ENCODE data around the gene TM4SF4. TPM values are rescaled to one million over a fixed set of nuclear protein-coding genes. Genes with fewer than 3 reads are reported as not detected.

The TM4SF4 gene, protein sequence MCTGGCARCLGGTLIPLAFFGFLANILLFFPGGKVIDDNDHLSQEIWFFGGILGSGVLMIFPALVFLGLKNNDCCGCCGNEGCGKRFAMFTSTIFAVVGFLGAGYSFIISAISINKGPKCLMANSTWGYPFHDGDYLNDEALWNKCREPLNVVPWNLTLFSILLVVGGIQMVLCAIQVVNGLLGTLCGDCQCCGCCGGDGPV
- not detected in 2 replicates for total RNA-seq

DNA sequence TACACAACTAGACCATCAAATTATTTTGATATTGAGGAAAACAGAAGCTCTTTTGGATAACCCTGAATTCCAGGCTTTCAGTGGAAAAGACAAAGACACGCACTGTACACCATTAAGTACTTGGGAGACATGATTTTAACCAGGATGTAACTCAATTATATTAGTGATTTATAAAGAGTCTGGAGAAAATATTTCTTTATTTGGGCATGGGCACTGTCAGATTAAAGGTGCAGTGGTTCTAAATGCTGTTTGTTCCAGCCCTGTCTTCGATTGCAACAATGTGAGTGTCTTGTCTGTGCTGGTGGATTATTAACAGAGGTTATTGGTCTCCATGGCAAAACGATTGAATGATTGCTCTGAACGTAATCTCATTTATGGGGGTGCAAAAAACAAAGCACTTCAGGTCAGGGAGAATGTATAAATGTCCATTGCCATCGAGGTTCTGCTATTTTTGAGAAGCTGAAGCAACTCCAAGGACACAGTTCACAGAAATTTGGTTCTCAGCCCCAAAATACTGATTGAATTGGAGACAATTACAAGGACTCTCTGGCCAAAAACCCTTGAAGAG is at the start of gene TM4SF4:
Gene TM4SF4 (plus strand): TSS at position 448 of the 568 bp plus-strand sequence. CDS start 181 bp downstream, outside the sequence.
- Mint-ChIP-seq H3K36me3 (ENCODE audit: low read depth) (no peaks in the 10 kb centered on the region), H3K27me3 (ENCODE audit: low read depth) (peaks cover 15% of the 10 kb centered on the region), H3K9me3 (no peaks in the 10 kb centered on the region), H3K27ac (no peak within 1 kb of the TSS), H3K4me1 (ENCODE audit: low read depth) (no peaks in the 10 kb centered on the region), H3K4me3 (ENCODE audit: low read depth) (no peak within 1 kb of the TSS)
- intact Hi-C loops (cut with micrococcal nuclease), result no loop called here
- DNase-seq (ENCODE audit: low spot score), result no peak

DNA sequence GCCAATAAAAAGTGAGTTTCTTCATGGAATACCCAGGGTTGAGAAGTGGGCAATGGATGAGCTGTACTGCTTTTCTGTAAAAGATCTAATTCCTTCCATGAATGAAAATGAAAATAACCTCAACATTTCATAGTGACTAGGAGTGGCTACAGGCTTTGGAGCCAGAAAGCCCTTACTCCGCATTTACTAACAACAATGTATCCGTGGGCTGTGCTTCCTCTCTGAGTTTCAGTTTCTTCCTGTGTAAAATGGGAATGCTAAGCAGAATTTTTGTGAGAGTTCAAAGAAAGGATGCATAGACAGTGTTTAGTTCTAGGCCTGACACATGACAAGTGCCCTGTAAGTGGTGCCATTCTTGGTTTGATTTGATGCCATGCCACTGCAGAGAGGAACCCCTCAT is 49.6 kb upstream of the TM4SF4 start:
- H3K4me1 Mint-ChIP-seq (ENCODE audit: low read depth), result no peaks in the 10 kb centered on the region
- H3K27ac Mint-ChIP-seq, result no peak overlapping the region
- H3K27me3 Mint-ChIP-seq (ENCODE audit: low read depth), result peaks cover 4% of the 10 kb centered on the region
- no peaks in the 10 kb centered on the region for H3K36me3 Mint-ChIP-seq (ENCODE audit: low read depth)
- no peaks in the 10 kb centered on the region for H3K9me3 Mint-ChIP-seq
- intact Hi-C loops (cut with micrococcal nuclease), result no loop called here
- H3K4me3 Mint-ChIP-seq (ENCODE audit: low read depth), result no peak overlapping the region
- no peak for DNase-seq (ENCODE audit: low spot score)

DNA sequence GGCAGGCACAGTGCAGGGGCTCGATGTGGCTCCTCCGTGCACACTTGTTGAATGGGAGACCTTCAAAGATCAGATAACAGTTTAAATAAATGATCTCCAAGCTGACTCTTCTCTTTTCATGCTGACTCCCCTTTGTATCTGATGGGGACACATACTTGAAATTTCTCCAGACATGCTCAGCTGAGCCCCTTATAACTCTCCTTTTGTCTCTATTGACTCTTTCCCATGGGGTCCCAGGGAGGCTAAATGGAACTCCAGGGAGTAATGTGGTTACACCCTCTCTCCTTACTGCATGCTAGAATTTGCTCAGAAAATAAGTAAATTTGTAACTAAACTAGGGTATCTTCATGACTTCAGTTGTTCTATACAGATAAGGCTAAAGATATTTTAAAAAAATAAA is 48.2 kb upstream of the TM4SF4 start:
- Mint-ChIP-seq H3K9me3 (no peaks in the 10 kb centered on the region), H3K36me3 (ENCODE audit: low read depth) (no peaks in the 10 kb centered on the region), H3K27ac (no peak overlapping the region), H3K4me1 (ENCODE audit: low read depth) (no peaks in the 10 kb centered on the region), H3K4me3 (ENCODE audit: low read depth) (no peak overlapping the region), H3K27me3 (ENCODE audit: low read depth) (peaks cover 6% of the 10 kb centered on the region)
- intact Hi-C loops (cut with micrococcal nuclease), result no loop called here
- no peak for DNase-seq (ENCODE audit: low spot score)

DNA sequence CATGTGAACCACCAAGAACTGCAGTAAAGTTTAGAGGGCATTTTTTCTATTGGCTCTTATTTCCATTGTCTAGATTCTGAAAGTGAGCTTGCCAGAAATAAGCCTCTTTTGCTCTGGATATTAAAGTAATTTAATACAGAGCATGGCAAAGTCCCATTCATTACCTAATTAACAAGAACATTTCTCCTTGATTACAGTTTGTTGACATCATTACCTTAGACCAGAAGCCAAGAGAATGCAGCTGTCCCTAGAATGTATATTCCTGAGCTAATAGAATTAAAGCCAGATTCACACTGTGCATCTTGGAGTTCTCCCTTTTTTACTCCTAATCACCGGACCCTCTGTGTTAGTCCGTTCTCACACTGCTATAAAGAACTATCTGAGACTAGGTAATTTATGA is 46.4 kb upstream of the TM4SF4 start:
- H3K4me3 Mint-ChIP-seq (ENCODE audit: low read depth), result no peak overlapping the region
- intact Hi-C loops (cut with micrococcal nuclease), result no loop called here
- no peaks in the 10 kb centered on the region for H3K9me3 Mint-ChIP-seq
- no peaks in the 10 kb centered on the region for H3K36me3 Mint-ChIP-seq (ENCODE audit: low read depth)
- DNase-seq (ENCODE audit: low spot score), result no peak
- H3K27me3 Mint-ChIP-seq (ENCODE audit: low read depth), result peaks cover 3% of the 10 kb centered on the region
- H3K4me1 Mint-ChIP-seq (ENCODE audit: low read depth), result no peaks in the 10 kb centered on the region
- no peak overlapping the region for H3K27ac Mint-ChIP-seq

DNA sequence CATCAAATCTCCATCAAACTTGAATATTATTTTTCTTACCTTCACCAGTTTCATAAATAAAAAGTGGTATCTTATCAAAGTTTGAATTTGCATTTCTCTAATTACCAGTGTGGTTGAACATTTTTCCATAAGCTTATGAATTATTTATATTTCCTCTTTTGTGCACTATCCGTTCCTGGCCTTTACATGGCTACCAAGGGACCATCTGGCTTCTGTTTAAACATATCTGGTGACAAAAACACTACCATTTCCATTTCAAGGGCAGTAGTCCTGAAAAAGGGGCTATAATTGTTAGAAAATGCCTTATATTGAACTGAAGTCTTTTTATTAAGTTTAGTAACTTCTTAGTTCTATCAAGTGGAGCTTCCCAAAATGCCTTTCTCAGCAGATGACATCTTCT is 44.3 kb upstream of the TM4SF4 start:
- Mint-ChIP-seq H3K4me1 (ENCODE audit: low read depth) (no peaks in the 10 kb centered on the region), H3K27ac (no peak overlapping the region), H3K36me3 (ENCODE audit: low read depth) (no peaks in the 10 kb centered on the region), H3K4me3 (ENCODE audit: low read depth) (no peak overlapping the region), H3K9me3 (no peaks in the 10 kb centered on the region), H3K27me3 (ENCODE audit: low read depth) (peaks cover 2% of the 10 kb centered on the region)
- no peak for DNase-seq (ENCODE audit: low spot score)
- intact Hi-C loops (cut with micrococcal nuclease), result no loop called here

DNA sequence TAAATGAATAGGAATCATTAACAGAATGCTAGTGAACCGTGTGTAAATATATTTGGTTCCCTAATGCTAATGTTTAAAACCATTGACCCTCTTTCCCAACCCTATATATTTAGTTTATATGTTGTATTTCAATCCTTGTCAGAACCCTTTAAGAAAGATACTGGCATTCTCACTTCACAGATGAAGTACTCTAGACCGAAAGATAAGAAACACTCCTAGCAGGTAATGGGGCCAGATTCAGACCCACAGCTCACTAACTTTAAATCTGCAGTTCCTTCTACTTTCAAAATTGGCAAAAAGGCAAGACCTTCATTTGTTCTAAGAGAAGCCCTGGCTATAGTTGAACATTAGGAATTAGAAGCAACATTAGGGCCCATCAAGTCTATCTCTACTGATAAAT is 42.3 kb upstream of the TM4SF4 start:
- Mint-ChIP-seq H3K27ac (no peak overlapping the region), H3K4me1 (ENCODE audit: low read depth) (no peaks in the 10 kb centered on the region), H3K9me3 (no peaks in the 10 kb centered on the region), H3K36me3 (ENCODE audit: low read depth) (no peaks in the 10 kb centered on the region), H3K27me3 (ENCODE audit: low read depth) (peaks cover 2% of the 10 kb centered on the region), H3K4me3 (ENCODE audit: low read depth) (no peak overlapping the region)
- DNase-seq (ENCODE audit: low spot score), result no peak
- intact Hi-C loops (cut with micrococcal nuclease), result no loop called here

DNA sequence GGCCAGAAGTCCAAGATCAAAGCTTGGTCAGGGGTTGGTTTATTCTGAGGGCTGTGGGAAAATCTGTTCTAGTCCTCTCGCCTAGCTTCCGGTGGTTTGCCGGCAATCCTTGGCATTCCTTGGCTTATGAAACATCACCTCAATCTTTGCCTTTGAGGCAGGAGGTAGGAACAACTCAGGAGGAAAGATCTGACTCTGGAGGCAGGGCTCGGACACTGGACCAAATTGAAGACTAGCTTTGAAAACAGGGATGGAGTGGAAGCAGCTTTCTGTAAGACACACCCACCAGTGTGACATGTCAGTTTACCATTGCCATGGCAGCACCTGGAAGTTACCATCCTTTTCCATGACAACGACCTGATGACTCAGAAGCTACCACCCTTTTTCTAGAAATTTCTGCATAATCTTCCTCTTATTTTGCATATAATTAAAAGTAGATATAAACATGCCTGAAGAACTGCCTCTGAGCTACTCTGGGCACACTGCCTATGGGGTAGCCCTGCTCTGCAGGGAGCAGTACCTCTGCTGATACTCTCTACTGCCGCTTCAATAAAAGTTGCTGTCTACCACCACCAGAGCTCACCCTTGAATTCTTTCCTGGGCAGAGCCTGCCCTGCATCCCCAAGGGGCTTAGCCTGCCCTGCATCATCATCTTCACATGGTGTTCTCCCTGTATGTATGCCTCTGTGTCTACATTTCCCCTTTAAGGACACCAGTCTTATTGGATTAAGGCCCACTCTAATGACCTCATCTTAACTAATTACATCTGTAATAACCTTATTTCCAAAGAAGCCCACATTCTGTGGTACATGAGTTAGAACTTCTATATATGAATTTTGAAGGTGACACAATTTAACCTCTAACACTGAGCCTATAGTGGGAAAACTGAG is 38.3 kb upstream of the TM4SF4 start:
- H3K4me1 Mint-ChIP-seq (ENCODE audit: low read depth), result no peaks in the 10 kb centered on the region
- no peak overlapping the region for H3K4me3 Mint-ChIP-seq (ENCODE audit: low read depth)
- no peak for DNase-seq (ENCODE audit: low spot score)

DNA sequence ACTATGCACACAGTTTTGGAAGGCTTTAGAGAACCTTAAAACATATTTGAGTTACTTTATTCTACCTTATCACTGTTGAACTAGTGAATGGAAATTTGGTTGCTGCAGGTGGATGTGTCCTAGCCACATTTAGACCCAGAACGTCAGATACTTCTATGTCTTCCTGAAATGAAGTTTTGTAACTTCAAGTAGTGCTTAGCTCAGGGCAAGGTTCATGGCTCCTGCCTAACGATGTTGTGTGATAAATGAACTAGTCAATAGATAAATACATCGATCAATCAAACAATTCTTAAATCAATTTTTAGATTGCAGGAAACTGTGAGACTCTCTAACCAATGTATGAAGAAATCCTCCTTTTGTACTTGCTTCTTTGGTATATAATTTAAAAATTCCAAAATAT is 37.2 kb upstream of the TM4SF4 start:
- H3K4me1 Mint-ChIP-seq (ENCODE audit: low read depth), result no peaks in the 10 kb centered on the region
- no peak overlapping the region for H3K27ac Mint-ChIP-seq
- H3K4me3 Mint-ChIP-seq (ENCODE audit: low read depth), result no peak overlapping the region
- no peaks in the 10 kb centered on the region for H3K36me3 Mint-ChIP-seq (ENCODE audit: low read depth)
- H3K9me3 Mint-ChIP-seq, result no peaks in the 10 kb centered on the region
- intact Hi-C loops (cut with micrococcal nuclease), result no loop called here
- H3K27me3 Mint-ChIP-seq (ENCODE audit: low read depth), result peaks cover 5% of the 10 kb centered on the region
- no peak for DNase-seq (ENCODE audit: low spot score)

More for the DNA sequence above, 38.3 kb upstream of the TM4SF4 start:
- H3K27me3 Mint-ChIP-seq (ENCODE audit: low read depth), result peaks cover 2% of the 10 kb centered on the region
- H3K9me3 Mint-ChIP-seq, result no peaks in the 10 kb centered on the region
- intact Hi-C loops (cut with micrococcal nuclease), result no loop called here
- H3K36me3 Mint-ChIP-seq (ENCODE audit: low read depth), result no peaks in the 10 kb centered on the region
- no peak overlapping the region for H3K27ac Mint-ChIP-seq

DNA sequence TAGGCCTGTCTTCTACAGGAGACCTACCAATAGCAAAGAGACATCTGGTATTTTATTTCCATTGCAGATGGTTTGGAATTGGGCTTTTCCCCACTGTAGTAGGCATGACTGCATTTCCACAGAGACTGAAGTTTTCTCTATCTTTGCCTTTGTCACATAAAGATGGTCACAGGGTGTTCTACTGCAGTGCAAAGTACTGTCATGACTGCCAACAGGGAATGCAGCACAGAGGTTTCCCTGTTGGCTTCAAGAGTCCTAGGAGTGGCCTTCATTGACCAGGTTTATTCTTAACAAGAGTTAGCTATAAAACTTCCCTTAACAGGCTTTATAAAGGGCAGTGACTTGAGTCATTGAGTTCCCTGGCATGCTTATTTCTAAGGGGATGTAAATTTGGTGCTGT is 36.8 kb upstream of the TM4SF4 start:
- Mint-ChIP-seq H3K27me3 (ENCODE audit: low read depth) (peaks cover 5% of the 10 kb centered on the region), H3K9me3 (no peaks in the 10 kb centered on the region), H3K27ac (no peak overlapping the region), H3K4me1 (ENCODE audit: low read depth) (no peaks in the 10 kb centered on the region), H3K36me3 (ENCODE audit: low read depth) (no peaks in the 10 kb centered on the region), H3K4me3 (ENCODE audit: low read depth) (no peak overlapping the region)
- no peak for DNase-seq (ENCODE audit: low spot score)
- intact Hi-C loops (cut with micrococcal nuclease), result no loop called here

DNA sequence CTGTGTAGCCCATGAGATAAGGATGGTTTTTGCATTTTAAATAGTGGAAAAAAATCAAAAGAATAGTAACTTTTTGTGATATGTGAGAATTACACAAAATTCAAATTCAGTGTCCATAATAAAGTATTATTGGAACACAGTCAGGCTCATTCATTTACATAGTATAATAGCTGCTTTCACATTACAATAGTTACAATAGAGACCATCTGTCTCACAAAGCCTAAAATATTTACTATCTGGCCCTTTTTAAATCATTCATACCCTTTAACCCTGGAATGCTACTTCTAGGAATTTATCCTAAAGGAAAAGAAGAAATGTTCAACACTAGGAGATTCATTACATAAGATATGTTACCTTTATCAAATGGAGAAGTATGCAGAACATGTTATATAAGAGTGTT is 35.5 kb upstream of the TM4SF4 start:
- no peak overlapping the region for H3K4me3 Mint-ChIP-seq (ENCODE audit: low read depth)
- H3K9me3 Mint-ChIP-seq, result no peaks in the 10 kb centered on the region
- no peak for DNase-seq (ENCODE audit: low spot score)
- no peaks in the 10 kb centered on the region for H3K36me3 Mint-ChIP-seq (ENCODE audit: low read depth)
- no peak overlapping the region for H3K27ac Mint-ChIP-seq
- peaks cover 8% of the 10 kb centered on the region for H3K27me3 Mint-ChIP-seq (ENCODE audit: low read depth)
- intact Hi-C loops (cut with micrococcal nuclease), result no loop called here
- H3K4me1 Mint-ChIP-seq (ENCODE audit: low read depth), result no peaks in the 10 kb centered on the region

DNA sequence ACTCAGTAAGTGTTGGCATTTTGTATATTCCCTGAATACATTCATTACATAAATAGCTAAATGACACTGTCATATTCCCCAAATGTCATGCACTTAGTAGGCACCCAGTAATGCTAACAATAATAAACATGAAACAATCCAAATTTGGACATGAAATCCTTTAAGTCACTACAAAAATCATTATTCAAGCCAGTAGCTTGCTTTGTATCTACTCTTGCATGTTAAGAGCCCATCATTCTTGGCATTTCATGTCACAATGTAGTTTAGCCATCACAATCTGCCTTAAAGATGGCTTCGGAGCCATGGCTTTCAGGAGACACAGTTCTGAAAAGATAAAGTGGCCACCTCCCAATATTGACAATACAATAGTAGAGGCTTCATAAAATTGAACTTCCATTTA is 32.9 kb upstream of the TM4SF4 start:
- Mint-ChIP-seq H3K27ac (no peak overlapping the region), H3K4me3 (ENCODE audit: low read depth) (no peak overlapping the region), H3K4me1 (ENCODE audit: low read depth) (no peaks in the 10 kb centered on the region), H3K9me3 (no peaks in the 10 kb centered on the region), H3K36me3 (ENCODE audit: low read depth) (no peaks in the 10 kb centered on the region), H3K27me3 (ENCODE audit: low read depth) (peaks cover 8% of the 10 kb centered on the region)
- intact Hi-C loops (cut with micrococcal nuclease), result no loop called here
- no peak for DNase-seq (ENCODE audit: low spot score)

DNA sequence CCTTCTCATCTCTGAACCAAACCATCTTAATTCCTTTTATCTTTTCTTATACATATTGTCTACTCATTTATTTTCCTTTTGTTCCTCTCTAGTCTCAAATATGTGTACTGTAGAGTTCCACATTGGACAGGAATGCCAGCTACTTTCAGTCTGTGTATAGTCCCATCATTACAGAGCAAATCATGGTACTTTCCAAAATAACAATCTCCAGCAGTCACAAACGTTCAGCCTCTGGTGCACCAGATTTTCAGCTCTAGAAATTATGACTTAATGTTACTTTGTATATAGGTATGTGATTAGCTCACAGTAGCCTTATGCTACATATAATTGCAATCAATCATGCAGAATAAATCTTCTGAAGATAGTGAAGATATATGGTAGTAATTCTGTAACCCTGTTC is 32.5 kb upstream of the TM4SF4 start:
- no peak for DNase-seq (ENCODE audit: low spot score)
- no peaks in the 10 kb centered on the region for H3K4me1 Mint-ChIP-seq (ENCODE audit: low read depth)
- H3K27me3 Mint-ChIP-seq (ENCODE audit: low read depth), result peaks cover 8% of the 10 kb centered on the region
- no peak overlapping the region for H3K27ac Mint-ChIP-seq
- H3K4me3 Mint-ChIP-seq (ENCODE audit: low read depth), result no peak overlapping the region
- H3K36me3 Mint-ChIP-seq (ENCODE audit: low read depth), result no peaks in the 10 kb centered on the region
- intact Hi-C loops (cut with micrococcal nuclease), result no loop called here
- H3K9me3 Mint-ChIP-seq, result no peaks in the 10 kb centered on the region

DNA sequence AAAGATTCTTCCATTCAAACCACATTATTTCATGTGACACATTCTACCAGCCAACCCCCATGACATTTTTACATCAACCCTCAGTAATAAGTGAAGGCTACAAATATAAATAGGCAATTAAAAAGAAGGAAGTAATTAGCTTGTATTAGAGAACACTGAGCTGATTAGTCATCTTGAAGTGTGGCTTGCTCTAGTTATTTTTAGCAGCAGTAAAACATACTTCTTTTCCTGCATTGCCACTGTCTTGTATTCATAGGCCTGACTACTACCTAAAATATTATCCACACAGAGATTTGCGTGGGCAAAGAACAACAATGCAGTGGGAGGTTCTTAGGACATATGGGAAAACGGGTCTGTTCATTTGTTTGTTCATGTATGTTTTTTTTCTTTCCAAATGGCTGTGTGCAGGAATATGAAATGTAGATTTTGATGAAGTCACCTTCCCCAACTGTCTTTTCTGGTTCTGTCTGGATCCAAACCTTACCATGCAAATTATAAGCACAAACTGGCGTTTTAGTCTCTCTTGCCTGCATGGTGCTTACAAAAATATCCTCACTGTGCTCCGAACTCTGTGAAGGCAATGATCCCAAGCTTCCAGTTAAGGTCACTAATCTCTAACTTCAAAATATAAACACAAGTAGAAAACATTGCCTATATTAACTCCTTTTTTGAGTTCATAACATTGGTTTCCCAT is 31.5 kb upstream of the TM4SF4 start:
- H3K4me3 Mint-ChIP-seq (ENCODE audit: low read depth), result no peak overlapping the region
- H3K36me3 Mint-ChIP-seq (ENCODE audit: low read depth), result no peaks in the 10 kb centered on the region
- DNase-seq (ENCODE audit: low spot score), result no peak
- no peak overlapping the region for H3K27ac Mint-ChIP-seq
- no peaks in the 10 kb centered on the region for H3K9me3 Mint-ChIP-seq
- intact Hi-C loops (cut with micrococcal nuclease), result no loop called here
- H3K27me3 Mint-ChIP-seq (ENCODE audit: low read depth), result peaks cover 8% of the 10 kb centered on the region
- no peaks in the 10 kb centered on the region for H3K4me1 Mint-ChIP-seq (ENCODE audit: low read depth)
